ENCODE measurements around the gene PTN.

PTN gene, protein sequence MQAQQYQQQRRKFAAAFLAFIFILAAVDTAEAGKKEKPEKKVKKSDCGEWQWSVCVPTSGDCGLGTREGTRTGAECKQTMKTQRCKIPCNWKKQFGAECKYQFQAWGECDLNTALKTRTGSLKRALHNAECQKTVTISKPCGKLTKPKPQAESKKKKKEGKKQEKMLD

DNA sequence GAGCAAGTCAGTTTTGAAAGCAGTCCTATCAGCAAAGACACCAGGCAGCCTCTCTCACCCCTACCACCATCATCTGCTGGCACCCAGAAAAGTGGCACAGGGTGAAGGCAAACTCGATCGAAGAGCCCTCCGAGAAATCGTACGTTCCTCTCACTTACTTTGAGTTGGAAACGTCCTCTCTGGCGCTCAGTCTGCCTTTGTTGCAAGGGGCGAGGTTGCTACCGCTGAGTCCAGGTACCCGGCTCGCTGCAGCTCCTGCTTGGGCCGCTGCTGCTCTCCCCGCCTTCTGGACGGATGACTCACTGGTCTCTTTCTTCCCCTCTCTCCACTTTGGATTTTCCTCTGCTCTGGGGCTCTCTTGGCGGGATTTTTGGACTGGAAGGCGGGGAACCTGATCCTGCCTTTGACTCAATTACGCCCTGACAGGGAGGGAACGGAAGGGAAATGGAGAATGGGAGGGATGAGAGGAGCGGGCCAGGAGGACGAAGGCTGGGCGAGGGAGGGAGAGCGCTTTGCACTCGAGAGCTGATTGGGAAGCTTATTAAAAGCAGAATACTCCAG lies at the start of gene PTN:
TSS of gene PTN (minus strand) at position 453 of the 561 bp plus-strand sequence. CDS start 88,760 bp downstream, outside the sequence.
- peak; percentile 17 for DNase-seq

DNA sequence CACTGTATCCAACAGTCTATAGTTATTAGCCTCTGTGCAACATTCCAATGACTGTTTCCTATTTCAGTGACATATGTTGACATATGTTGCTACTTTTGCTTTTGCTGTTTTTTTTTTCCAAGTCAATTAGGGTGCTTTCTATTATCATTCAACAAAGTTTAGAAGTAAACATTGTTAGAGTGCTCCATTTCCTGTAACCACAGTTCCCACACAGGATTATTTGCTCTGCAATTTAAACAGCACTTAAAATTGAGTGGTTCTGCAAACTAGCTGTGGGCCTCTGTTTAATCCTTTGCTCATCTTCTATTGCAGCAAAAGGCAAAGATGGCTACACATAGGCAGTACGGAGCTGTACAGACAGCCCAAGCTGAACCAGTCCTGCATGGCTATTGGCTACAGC lies 46.5 kb upstream of the PTN start:
- DNase-seq, result peak; percentile 74

DNA sequence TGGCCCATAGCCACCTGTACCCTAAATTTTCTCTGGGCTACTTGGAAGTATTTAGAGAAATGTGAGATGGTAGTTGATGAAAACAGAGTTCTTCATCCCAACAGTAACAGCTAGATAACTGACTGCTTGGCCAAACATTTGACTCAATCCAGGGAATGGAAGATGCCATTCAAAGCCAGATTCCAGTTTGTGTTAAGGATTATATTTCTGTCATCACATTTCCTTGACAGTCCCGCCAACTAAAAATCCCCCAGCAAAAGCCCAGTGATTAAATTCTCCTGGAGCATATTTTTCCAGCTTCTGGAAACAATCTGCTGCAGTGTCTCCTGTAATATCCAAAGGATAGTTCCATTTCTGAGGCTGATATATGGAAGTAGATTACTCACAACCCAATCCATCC lies 45.4 kb upstream of the PTN start:
- no peak for DNase-seq

DNA sequence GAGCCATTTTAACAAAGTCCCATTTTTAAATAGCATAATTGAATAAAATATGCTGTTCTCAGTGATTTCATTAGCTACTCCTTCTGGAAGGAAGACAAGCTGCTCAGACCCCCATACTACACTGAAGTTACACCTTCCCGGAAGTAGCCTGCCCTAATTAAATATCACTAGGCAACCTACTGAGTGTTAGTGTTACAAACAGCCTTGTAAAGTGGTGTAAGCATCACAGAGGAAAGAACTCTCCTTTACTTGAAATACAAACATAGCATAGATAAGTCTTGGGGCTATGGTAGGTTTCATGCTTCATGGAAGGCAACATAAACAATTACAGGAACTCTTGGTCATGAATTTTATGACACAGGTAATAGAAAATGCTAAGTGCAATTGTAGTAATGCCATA lies 43.4 kb upstream of the PTN start:
- no peak for DNase-seq

DNA sequence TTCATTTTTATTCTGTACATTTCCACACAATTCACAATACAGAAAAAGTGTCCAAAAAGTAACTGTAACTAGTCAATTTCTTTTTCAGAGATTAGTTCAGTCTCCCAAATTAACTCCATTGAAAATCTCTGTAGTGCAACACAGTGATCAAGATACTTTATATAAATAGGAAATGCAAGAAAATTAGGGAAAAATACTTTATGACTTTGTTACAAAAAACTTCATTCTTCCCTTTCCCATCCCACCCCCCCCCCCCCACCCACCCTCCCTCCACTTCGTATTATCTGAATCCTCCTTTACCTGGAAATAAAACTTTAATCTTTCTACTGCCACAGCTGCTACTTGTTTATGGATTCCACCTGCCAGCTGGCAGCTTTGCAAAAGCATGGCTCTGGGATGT lies 37.5 kb upstream of the PTN start:
- no peak for DNase-seq

DNA sequence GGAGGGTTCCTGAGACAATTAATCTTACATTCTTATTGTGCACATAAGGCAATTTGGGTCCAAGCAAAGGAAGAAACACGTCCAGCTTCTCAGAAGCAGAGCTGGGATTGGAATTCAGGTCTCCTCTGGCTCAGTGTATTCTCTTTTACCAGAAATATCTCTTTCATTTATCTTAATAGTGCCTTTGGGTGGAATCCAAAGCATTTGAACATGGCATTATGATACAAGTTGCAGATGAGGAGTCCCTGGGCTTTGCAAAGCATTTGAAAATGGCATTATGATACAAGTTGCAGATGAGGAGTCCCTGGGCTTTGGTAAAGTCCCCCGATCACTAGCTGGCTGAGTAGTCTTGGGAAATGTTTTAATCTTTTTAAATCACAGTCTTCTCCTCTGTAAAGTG lies 30.0 kb upstream of the PTN start:
- no peak for DNase-seq

DNA sequence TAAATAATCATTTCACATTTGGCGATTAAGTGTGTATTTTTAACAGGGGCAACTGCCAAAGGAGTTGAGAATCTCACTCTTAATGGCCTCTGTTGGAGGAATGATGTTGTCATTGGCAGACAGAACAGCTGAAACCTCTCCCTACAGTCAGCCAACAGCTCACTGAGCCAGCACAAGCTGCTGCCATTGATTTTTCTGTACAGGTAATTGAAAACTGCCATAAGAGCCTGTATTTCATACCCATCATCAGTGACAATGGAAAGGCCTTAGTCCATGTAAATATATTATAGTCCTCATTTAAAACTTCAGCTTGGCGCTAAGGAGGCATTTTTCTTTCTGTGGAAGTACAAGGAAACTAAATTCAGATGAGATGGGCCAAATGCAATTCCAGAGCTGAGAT lies 28.1 kb upstream of the PTN start:
- DNase-seq, result no peak

DNA sequence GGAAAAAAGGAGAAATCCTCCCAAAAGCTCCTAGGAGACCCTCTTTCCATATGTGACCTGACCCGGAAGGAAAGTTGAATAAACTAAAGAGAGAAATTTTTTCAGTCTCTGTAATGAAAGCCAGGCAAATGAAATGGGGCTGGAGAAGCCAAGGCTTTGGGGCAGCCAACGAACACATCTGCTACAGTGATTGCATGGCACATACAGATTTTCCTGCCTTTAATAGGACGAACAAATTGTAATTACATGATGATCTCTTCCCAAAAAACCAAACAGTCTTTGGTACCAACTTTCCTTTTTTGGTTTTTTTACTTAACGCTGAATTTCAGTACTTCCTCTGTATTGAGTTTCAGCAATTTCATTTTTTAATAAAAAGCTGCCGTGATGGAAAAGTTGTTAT lies 23.5 kb upstream of the PTN start:
- no peak for DNase-seq

DNA sequence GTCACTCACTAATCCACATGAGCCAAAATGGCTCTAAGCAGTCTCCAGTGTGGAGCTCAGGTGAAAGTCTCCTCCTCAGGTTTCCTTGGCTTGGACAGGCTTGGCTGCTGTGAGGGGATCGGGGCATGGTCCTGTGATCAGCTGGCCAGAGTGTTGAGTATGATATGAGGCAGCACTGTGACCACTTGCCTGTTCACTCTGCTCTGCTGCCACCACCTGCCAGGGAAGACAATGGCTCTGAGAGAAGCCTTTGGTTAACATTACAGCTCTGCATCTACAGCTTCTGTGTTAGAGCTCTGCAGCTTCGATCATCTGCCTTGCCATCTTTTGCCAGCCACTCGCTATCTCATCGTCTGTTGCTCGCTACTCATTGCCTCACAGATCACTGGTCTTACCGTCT lies 20.1 kb upstream of the PTN start:
- no peak for DNase-seq

DNA sequence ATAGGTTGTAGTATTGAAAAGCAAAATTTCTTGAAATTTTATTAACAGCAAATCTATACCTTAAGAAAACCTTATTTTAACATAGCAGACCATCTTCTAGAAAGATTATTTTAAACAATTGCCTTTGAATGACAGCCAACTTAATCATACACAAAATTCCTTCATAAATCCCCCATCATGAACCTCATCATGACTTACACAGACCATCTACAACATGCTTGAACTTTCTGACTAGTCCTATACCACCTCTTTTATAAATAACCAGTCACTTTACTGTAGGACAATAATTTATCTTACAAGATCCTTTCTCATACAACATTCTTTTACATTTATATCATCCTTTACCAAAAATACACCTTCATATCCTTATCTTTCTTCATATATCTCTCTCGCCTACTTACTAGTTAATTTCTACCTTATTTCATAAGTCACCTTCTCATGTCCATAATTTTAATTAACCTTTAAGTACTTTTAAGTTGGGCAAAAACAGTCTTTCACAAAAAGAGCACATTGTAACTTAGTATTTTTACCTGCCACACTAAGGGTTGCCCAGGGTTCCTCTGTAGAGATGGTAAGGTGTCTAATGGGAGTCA lies 16.6 kb upstream of the PTN start:
- no peak for DNase-seq

DNA sequence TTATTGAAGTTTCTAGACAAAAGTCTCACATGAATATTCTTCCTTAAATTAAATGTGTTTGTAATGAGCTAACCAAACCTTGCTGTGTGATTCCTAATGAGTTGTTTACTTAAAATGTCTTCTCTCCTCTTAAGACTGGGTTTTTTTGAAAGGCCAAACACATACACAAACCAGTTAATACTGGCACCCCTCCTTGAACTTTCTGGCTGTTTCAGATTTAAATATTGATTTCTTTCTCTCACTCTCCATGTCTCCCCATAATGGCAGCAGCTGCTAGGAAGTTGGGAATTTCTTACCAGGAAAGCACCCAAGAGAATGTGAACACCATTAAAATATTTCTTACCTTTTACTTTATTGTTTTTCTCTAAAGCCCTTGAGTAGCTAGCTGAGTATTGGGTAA lies 11.4 kb upstream of the PTN start:
- no peak for DNase-seq

DNA sequence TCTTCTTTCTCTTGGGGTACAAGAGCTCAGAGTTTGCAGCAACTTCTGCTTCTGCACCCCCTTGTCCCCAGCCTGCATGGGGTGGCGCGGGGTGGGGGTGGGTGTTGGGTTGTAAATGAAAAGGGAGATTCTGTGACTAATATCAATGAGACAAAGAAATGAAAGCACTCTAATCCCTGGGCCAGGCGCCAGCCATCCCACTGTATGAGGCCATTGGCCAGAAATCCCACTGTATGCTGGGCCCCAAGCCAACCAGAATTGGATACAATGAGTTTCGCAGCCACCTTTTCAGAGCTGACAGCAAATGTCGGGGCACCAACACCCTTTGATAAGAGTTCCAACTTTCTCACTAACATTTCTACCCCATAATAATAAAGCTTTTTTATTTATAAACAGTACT lies 10.9 kb upstream of the PTN start:
- DNase-seq, result peak; percentile 24

DNA sequence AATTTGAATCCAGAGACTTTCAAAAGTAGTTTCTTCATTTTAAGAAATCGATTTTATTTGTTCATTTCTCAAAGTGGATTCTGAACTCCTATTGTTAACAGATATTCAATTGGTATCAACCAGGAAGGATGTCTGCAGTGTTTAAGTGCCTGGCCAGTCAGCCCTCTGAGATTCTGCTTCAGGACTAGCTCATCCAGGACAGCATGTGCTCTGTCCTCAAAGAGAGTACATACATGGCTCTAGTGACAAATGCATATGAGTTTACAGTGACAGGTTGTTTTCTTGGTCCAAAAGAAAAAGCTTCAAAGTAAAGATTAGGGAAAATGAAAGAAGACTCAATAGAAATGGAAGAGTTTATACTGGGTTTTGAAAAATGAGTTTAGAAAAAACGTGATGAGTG lies 8.4 kb upstream of the PTN start:
- no peak for DNase-seq

DNA sequence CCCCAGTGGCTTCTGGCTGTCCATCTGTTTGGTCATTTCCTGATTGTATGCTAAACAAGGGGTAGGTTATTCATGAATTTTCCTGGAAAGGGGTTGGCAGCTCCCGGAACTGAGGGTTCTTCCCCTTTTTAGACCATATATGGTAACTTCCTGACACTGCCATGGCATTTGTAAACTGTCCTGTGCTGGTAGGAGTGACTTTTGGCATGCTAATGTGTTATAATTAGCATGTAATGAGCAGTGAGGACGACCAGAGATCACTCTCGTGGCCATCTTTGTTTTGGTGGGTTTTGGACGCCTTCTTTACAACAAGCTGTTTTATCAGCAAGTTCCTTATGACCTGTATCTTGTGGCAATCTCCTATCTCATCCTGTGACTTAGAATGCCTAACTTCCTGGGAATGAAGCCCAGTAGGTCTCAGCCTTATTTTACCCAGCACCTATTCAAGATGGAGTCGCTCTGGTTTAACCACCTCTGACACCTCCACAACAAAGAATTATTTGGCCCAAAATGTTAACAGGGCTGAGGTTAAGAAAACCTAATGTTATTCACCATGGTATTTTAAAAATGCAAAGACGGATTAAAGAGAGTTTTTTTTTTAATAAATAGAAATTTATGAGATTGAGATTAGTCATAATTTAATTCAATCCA lies 2.4 kb upstream of the PTN start:
- no peak for DNase-seq

DNA sequence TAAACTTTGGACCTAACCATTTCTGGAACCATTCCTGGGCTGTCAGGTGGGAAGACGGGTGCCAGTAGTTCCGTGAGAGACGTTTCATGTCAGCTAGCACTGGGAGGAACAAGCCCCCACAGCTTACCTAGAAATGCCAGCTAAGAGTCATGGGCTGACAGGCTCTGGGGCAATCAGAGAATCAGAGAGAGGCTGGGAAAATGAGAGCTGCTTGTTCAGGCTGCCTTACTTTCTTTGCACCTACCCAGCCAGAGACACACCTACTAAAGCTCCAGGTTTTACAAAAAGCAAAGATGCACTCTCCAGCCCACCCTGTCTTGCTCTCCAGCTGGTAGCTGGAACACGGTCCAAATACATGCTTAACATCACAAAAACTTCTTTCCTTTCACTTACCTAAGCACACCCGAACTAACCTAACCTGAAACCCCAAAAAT lies 688 bp downstream of the PTN start:
- no peak for DNase-seq

DNA sequence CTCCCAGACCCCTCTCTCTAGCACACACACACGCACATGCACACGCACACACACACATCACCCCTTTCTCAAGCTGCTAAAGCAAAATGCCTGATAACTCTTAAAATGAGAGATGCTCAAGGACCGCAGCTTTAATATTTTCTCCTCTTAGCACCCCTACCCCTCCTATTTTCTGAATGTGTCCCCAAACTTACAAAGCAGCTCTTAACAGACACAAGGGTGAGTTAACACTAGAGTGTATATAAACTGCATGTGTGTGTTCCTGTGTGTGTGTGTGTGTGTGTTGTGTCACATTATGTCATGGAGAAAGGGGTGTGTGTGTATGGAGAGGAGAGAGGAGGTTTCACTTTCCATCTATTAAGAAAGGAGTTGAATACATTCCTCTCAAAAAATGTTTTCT lies 1.3 kb downstream of the PTN start:
- no peak for DNase-seq

DNA sequence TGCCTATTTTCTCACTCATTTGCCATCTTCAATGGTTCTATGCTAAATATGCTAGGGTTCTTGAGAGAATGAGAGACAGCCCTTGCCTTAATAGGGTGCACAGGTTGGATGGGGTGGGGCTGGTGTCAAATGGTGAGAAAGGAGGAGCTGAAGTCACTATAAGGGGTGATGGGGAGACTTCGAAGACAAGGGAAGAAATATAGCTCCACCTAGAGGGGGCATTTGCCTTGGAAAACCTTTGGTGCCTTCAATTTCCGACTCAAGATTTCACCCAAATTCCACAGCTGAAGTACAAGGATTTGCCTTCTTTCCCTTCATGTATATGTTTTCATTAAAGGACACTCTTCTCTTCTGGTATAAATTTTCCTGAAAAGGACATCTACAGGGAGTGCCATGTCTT lies 5.6 kb downstream of the PTN start:
- DNase-seq, result no peak

DNA sequence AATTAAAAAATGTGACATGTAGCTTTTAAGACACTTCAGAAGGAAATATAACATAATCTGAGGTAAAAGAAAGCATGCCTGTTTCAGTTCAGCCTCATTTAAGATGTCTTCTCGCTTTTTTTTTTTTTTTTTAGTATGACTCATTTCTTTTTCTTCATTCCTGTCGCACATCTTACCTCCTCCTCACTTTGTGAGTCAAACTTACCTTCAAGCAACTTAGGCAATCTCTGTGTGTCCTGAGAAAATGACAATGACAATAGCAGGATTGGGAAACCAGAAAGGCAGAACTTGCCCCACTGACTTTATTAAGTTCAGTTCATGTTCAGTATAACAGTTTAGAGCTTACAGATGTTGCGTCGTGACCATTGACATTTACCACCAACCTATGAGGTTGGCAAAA lies 7.7 kb downstream of the PTN start:
- no peak for DNase-seq

DNA sequence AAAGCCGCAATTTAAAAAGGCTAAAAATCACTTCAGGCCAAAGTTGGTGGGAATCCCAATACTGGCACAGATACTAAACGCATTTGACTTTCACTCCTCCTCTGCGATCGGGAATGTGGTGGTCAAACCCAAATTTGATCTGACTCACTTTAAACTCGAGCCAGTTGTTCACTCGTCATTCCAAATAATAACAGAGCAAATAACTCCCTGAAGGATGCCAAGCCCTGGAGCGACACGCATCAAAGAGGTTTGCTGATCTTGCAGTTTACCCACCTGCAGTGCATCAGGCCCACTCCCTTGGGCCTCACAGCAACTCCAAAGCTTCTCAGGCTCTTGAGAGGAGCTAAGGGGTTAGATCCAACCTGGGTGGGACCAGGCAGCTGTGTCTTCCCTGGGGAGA lies 12.2 kb downstream of the PTN start:
- no peak for DNase-seq

DNA sequence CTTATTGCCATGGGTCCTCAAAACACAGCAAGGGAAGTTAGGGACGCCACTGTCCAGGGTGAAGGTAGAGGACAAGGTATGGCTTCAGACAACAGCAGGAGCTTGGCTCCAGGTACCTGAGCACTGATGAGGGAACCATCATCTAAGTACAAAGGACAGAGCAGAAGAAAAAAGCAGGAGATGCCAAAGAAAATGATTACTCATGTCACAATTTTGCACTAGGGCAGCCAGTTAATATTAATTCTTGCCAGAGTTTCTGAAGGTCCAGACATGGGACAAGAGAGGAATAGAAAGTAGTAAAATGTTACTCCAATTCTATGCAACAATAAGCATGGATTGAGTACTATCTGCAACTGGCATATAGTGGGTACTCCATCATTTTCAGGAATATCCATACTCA lies 14.1 kb downstream of the PTN start:
- DNase-seq, result no peak

DNA sequence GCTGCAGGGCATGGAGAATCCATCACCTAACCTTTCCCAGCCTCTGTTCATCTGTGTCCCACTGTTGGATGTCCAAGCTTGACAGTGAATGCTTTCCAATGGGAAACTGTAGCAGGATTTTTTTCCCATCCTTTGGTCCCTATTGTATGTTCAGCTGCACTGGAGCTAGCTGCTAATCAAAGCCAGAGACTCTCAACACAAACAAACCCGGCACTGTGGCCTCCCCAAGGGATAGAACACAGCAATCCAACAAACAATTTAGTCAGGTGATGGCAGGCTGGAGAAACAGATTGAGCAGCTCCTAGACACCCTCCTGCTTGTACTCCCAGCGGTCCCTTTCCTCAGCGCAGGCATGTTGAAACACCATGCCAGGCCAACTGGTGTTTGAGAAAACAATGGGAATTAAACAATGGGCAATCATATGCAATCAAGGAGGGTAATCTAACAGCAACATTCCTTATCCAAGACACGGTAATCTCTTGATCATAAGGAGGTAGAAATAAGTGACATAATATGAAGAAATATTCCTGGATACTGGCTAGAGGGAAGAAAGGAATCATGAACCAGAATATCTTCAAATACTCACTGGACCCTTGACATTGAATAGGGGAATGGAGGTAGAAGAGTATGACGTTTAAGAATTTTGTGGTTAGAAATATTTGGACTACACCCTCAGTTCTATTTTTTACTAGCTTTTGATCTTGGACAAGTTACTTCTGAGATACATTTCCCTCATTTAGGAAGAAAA lies 15.0 kb downstream of the PTN start:
- peak; percentile 12 for DNase-seq

DNA sequence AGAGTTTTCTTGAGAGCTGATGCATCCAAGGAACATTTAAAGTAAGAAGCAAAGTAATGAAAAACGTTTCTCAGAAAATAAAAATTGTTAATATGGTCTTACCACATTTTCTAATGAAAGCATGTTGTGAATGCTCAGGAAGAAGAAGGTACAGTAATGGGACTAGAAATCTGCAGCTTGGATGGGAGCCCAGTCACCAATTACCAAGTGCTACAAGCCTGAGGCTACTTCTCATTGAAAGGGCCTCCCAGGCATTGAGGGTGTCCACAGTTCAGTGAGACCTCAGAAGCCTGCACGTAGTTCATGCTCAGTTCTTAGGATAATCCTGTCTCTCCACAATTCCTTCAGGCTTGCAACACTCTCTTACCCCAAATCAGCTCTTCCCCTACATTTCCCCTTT lies 17.6 kb downstream of the PTN start:
- no peak for DNase-seq

DNA sequence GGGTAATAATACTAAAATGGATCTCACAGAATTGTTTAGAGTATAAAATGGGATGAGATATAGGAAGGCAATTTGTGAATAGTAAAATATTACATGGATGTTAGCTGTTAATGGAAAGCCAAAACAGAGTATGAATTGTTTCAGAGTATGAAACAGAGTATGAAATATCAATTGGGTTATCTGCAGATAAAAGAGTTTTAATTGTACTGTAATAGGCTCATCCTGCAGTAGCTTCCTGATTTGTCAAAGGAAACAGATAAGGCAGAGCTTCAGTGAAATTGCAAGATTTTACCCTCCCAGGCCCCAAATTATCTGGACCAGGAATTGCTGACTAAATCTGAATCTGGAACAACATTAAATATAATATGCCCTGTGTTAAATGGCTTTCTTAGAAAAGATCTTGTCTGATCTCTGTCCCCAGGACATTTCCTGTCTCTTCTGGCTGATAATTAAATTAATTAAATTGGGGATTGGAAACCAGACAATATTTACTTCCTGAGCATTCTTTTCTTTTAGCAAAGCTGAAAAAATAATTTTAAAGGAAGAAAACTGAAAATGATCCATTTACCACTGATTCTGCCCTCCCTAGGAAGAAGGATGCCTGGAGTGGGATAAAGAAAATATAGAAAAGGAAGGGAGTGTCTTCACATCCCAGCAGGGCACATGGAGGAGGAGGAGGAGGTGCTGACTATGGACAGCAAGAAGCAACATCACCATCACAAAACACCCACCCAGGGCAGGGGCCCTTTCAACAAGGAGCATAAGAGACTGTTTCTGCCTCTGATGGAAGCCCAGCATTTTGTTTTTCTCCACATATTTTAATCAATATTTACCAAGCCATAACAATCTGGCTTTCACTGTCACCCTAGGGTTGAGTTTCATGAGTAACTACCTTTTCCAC lies 18.5 kb downstream of the PTN start:
- no peak for DNase-seq
